CD8-positive, alpha-beta memory T cell (primary cell): ENCODE data around the gene RARB. TPM values are rescaled to one million over a fixed set of nuclear protein-coding genes. Genes with fewer than 3 reads are reported as not detected.

Experiments used
- CTCF ChIA-PET: fragments of 350-600 bp; sonication (Branson Sonifier 250); formaldehyde crosslinking; loops from one replicate; lab custom pipeline; 2021; ENCODE audit warnings: antibody characterized with exemption; lab: Charles Lee
- POLR2A ChIA-PET: fragments of 350-600 bp; sonication (Branson Sonifier 250); formaldehyde crosslinking; loops from one replicate; lab custom pipeline; 2021; ENCODE audit warnings: antibody characterized with exemption; lab: Charles Lee
- DNase-seq, 5 donors: peaks; one replicate each; pipeline versions ENCODE4 v3.0.0 to v3.0.0-alpha.2; 2020 to 2022; ENCODE audit warnings: mixed read lengths in 1 of 5
- H3K27ac ChIP-seq: one replicate; pipeline ENCODE4 v1.7.0; 2013; ENCODE audit warnings: low read depth, mild to moderate bottlenecking, low read length, moderate library complexity
- H3K27me3 ChIP-seq: 2 replicates; pipeline ENCODE4 v1.7.0; 2013; ENCODE audit warnings: low read length, mild to moderate bottlenecking; ENCODE audit not compliant: insufficient read depth, poor library complexity, severe bottlenecking
- H3K36me3 ChIP-seq: 2 replicates; pipeline ENCODE4 v1.7.0; 2013; ENCODE audit warnings: mild to moderate bottlenecking, low read length, moderate library complexity; ENCODE audit not compliant: insufficient read depth
- H3K4me1 ChIP-seq: 2 replicates; pipeline ENCODE4 v1.7.0; 2013; ENCODE audit warnings: mild to moderate bottlenecking, low read length, moderate library complexity; ENCODE audit not compliant: insufficient read depth
- H3K4me3 ChIP-seq: 2 replicates; pipeline ENCODE4 v1.7.0; 2013; ENCODE audit warnings: mild to moderate bottlenecking, low read length
- H3K9me3 ChIP-seq: 2 replicates; pipeline ENCODE4 v1.7.0; 2013; ENCODE audit warnings: mild to moderate bottlenecking, low read length
- H3K27ac Mint-ChIP-seq, 8 donors: one replicate each; pipeline ENCODE4 v1.8.0; 2020 to 2021; ENCODE audit warnings: mixed read lengths in 8 of 8, mild to moderate bottlenecking in 6 of 8, inconsistent platforms in 3 of 8, moderate library complexity in 3 of 8
- H3K27me3 Mint-ChIP-seq, 2 donors: one replicate each; pipeline ENCODE4 v1.8.0; 2020 to 2021; ENCODE audit warnings: mixed read lengths in 2 of 2, mild to moderate bottlenecking in 1 of 2, moderate library complexity in 1 of 2
- H3K36me3 Mint-ChIP-seq, 3 donors: one replicate each; pipeline ENCODE4 v1.8.0; 2020 to 2021; ENCODE audit warnings: mixed read lengths in 3 of 3, inconsistent platforms in 1 of 3, mild to moderate bottlenecking in 1 of 3
- H3K4me1 Mint-ChIP-seq, 3 donors: one replicate each; pipeline ENCODE4 v1.8.0; 2020 to 2021; ENCODE audit warnings: mixed read lengths in 3 of 3, inconsistent platforms in 1 of 3, mild to moderate bottlenecking in 1 of 3
- H3K4me3 Mint-ChIP-seq, 7 donors: one replicate each; pipeline ENCODE4 v1.8.0; 2020 to 2021; ENCODE audit warnings: mixed read lengths in 7 of 7, mild to moderate bottlenecking in 6 of 7, moderate library complexity in 4 of 7, inconsistent platforms in 2 of 7
- H3K9me3 Mint-ChIP-seq, 5 donors: one replicate each; pipeline ENCODE4 v1.8.0; 2020 to 2022; ENCODE audit warnings: mixed read lengths in 5 of 5, mild to moderate bottlenecking in 3 of 5, moderate library complexity in 2 of 5, inconsistent platforms in 1 of 5
- polyA plus RNA-seq: library from polyadenylated mRNA; unstranded; fragments of 300-500 nt; fragmentation: Illumina TruSeq; gene quantifications from one replicate; pipeline ENCODE4 v1.2.3, GENCODE V29; 2021
- total RNA-seq, 2 experiments: library from RNA; stranded (reverse); gene quantifications; one replicate each; pipeline ENCODE4 v1.2.3, GENCODE V29; 2021

RARB gene
- total and polyA plus RNA-seq, 3 experiments from 2014 or later = not detected

DNA sequence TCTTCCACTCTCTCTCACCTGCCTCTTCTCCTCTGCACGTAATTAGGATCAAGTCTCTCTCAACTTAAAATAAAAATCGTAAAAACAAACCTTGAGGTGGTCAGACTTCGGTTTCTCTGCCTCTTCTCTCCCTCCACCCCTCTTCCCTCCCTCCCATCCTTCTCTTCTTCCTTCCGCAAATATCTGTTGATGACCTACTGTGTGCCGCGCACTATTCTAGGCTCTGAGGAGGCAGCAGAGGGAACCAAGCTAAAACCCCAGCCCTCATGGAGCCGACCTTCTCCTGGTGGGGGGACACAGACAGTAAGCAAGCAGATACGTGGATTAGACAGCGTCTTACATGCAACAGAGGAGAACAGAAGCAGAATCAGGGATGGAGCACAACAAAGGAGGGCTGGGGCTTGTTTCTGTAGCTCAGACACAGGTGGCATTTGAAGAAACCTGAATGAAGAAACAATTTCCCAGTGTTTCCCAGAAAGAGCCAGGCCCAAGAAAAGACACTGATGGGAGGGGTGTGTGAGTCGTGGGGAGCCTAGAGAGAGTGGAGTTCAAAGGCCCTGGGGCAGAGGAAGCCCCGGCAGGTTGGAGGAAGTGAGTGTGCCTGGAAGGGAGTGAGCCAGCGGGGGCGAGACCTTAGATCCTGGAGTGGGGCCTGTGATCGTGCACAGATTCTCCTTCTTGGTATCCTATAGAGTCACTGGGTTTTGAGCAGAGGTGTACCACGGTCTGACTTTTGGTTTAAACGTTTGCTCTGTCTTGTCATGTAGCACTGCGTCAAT, 156.1 kb downstream of the RARB start:
- no peaks in the 10 kb centered on the region for H3K36me3 Mint-ChIP-seq
- CTCF ChIA-PET = no interaction called here
- no peak for DNase-seq

GRCh38 chr3:25585361-25586166, 157.5 kb downstream of the RARB start:
- no peaks in the 10 kb centered on the region for H3K4me1 ChIP-seq
- ChIA-PET CTCF (interaction anchor here (0.6 kb wide), 1 partner anchor 355 kb away, joined by 3 read pairs; no protein-coding TSS in a partner anchor), POLR2A (no interaction called here)
- Mint-ChIP-seq H3K4me3 (no peak overlapping the region), H3K4me1 (no peaks in the 10 kb centered on the region), H3K9me3 (peaks cover 0 to 2% (median 0%) of the 10 kb centered on the region in 5 donors), H3K36me3 (no peaks in the 10 kb centered on the region), H3K27ac (no peak overlapping the region), H3K27me3 (peaks cover 12 to 25% of the 10 kb centered on the region in 2 donors)
- DNase-seq = no peak
- no peaks in the 10 kb centered on the region for H3K36me3 ChIP-seq
- no peak overlapping the region for H3K4me3 ChIP-seq
- no peaks in the 10 kb centered on the region for H3K9me3 ChIP-seq
- H3K27me3 ChIP-seq = peaks cover 7% of the 10 kb centered on the region
- no peak overlapping the region for H3K27ac ChIP-seq

More for the DNA sequence above, 156.1 kb downstream of the RARB start:
- Mint-ChIP-seq H3K27ac (no peak overlapping the region), H3K9me3 (peaks cover 0 to 2% (median 0%) of the 10 kb centered on the region in 5 donors), H3K27me3 (peaks cover 15 to 31% of the 10 kb centered on the region in 2 donors), H3K4me3 (no peak overlapping the region), H3K4me1 (no peaks in the 10 kb centered on the region)
- no peaks in the 10 kb centered on the region for H3K4me1 ChIP-seq
- H3K36me3 ChIP-seq = no peaks in the 10 kb centered on the region
- H3K4me3 ChIP-seq = no peak overlapping the region
- peaks cover 7% of the 10 kb centered on the region for H3K27me3 ChIP-seq
- POLR2A ChIA-PET = no interaction called here
- H3K9me3 ChIP-seq = no peaks in the 10 kb centered on the region
- no peak overlapping the region for H3K27ac ChIP-seq

- ChIA-PET POLR2A (no interaction called here), CTCF (no interaction called here)
- H3K4me3 ChIP-seq = no peak overlapping the region
- no peaks in the 10 kb centered on the region for H3K36me3 ChIP-seq
- H3K27ac Mint-ChIP-seq = no peak overlapping the region
- no peaks in the 10 kb centered on the region for H3K9me3 ChIP-seq
- H3K4me1 ChIP-seq = no peaks in the 10 kb centered on the region
- H3K36me3 Mint-ChIP-seq = no peaks in the 10 kb centered on the region
- DNase-seq = no peak
- no peak overlapping the region for H3K4me3 Mint-ChIP-seq
- H3K9me3 Mint-ChIP-seq = peaks cover 0 to 2% (median 0%) of the 10 kb centered on the region in 5 donors
- H3K27ac ChIP-seq = no peak overlapping the region
- H3K27me3 ChIP-seq = peaks cover 7% of the 10 kb centered on the region
- H3K4me1 Mint-ChIP-seq = no peaks in the 10 kb centered on the region
- H3K27me3 Mint-ChIP-seq = peaks cover 12 to 25% of the 10 kb centered on the region in 2 donors
These were observed 158.1 kb downstream of the RARB start for GRCh38 chr3:25586167-25586505.

DNA sequence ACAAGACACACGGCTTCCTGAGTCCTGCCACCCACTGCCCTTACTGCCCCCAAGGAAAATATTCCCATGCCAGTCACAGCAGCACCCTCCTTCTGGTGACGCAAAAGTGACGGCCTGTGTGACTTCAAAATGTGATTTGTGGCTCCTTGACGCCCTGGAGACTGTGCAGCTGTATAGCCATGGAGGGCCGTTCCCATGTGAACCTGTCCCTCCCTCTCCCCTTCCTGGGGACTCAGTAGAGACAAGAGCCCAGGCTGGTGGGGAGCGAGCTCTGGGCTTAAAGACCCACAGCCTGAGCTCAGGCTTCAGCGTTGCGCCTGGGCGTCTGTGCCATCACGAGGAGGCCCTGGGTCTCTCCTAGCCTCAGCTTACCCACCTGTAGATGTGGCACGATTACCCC, 158.5 kb downstream of the RARB start:
- no peak overlapping the region for H3K27ac ChIP-seq
- ChIA-PET CTCF (no interaction called here), POLR2A (no interaction called here)
- Mint-ChIP-seq H3K27me3 (peaks cover 9 to 25% of the 10 kb centered on the region in 2 donors), H3K4me3 (no peak overlapping the region), H3K4me1 (no peaks in the 10 kb centered on the region), H3K9me3 (peaks cover 0 to 2% (median 0%) of the 10 kb centered on the region in 5 donors), H3K27ac (no peak overlapping the region), H3K36me3 (no peaks in the 10 kb centered on the region)
- H3K4me1 ChIP-seq = no peaks in the 10 kb centered on the region
- H3K4me3 ChIP-seq = no peak overlapping the region
- no peak for DNase-seq
- no peaks in the 10 kb centered on the region for H3K36me3 ChIP-seq
- no peaks in the 10 kb centered on the region for H3K9me3 ChIP-seq
- peaks cover 7% of the 10 kb centered on the region for H3K27me3 ChIP-seq

DNA sequence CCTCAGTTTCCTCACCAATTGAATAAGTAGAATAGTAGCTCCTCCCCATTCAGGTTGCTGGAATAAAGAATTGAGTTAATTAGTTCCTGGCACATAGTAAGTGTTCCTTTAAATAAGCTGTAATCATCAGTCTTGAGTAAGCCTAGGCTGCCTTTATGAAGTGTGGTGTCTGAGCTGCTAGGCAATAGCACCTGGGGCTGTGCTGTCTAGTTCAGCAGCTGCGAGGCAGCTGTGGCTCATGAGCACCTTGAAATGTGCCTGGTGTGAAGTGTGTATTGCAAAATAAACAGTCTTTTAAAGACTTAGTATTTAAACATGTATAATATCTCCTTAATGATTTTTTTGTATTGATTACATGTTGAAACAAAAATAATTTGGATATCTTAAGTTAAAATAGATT, 159.0 kb downstream of the RARB start:
- DNase-seq = no peak
- ChIA-PET POLR2A (no interaction called here), CTCF (interaction anchor here (1.0 kb wide), 1 partner anchor 9 kb away, joined by 3 read pairs; no protein-coding TSS in a partner anchor)
- Histone ChIP-seq H3K4me3 (no peak overlapping the region), H3K27me3 (peaks cover 7% of the 10 kb centered on the region), H3K27ac (no peak overlapping the region), H3K9me3 (no peaks in the 10 kb centered on the region), H3K36me3 (no peaks in the 10 kb centered on the region), H3K4me1 (no peaks in the 10 kb centered on the region)
- H3K36me3 Mint-ChIP-seq = no peaks in the 10 kb centered on the region
- H3K27ac Mint-ChIP-seq = no peak overlapping the region
- H3K4me3 Mint-ChIP-seq = no peak overlapping the region
- peaks cover 6 to 25% of the 10 kb centered on the region in 2 donors for H3K27me3 Mint-ChIP-seq
- peaks cover 0 to 2% (median 0%) of the 10 kb centered on the region in 5 donors for H3K9me3 Mint-ChIP-seq
- no peaks in the 10 kb centered on the region for H3K4me1 Mint-ChIP-seq

DNA sequence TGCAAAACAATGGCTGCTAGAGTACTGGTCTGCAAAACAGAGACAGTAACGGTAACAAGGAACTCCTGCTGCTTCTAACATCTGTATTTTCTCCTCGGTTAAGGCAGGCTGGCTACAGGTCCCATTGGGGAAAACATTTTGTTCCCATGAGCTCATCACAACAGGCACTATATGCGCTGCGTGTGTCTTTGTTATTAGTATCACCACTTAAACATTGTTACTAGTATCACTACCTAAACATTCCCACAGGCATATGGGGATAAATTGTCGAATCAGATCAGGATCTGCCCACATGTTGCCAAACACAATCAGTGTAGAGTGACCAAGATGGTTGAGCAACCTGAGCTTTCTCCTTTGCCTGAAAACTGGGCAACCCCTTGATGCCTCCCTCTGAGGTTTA, 159.5 kb downstream of the RARB start:
- H3K9me3 ChIP-seq = no peaks in the 10 kb centered on the region
- no peak for DNase-seq
- H3K27me3 Mint-ChIP-seq = peaks cover 5 to 20% of the 10 kb centered on the region in 2 donors
- H3K4me3 ChIP-seq = no peak overlapping the region
- no peak overlapping the region for H3K27ac Mint-ChIP-seq
- no peaks in the 10 kb centered on the region for H3K36me3 Mint-ChIP-seq
- no peak overlapping the region for H3K4me3 Mint-ChIP-seq
- no peaks in the 10 kb centered on the region for H3K4me1 Mint-ChIP-seq
- POLR2A ChIA-PET = no interaction called here
- H3K27me3 ChIP-seq = peaks cover 7% of the 10 kb centered on the region
- H3K9me3 Mint-ChIP-seq = peaks cover 0 to 2% (median 0%) of the 10 kb centered on the region in 5 donors
- no peaks in the 10 kb centered on the region for H3K36me3 ChIP-seq
- H3K4me1 ChIP-seq = no peaks in the 10 kb centered on the region
- CTCF ChIA-PET = interaction anchor here (1.0 kb wide), 1 partner anchor 8 kb away, joined by 3 read pairs; no protein-coding TSS in a partner anchor
- H3K27ac ChIP-seq = no peak overlapping the region

DNA sequence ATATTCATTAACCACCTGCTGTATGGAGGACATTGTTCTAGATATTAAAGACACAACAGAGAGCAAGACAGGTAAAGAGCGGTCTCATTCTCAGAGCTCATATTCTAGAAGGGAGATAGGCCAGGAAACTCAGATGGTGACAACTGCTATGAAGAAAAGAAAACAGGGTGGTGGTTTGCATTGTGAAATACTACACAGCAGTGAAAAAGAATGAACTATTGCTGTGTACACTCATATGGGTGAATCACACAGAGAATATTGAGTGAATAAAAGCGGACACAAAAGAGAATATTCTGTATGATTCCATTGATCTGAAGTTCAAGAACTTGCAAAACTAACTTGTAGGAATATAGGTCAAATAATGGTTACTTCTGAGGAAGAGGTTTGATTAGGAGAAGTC, 159.9 kb downstream of the RARB start:
- ChIA-PET POLR2A (no interaction called here), CTCF (interaction anchor here (1.0 kb wide), 1 partner anchor 8 kb away, joined by 3 read pairs; no protein-coding TSS in a partner anchor)
- Mint-ChIP-seq H3K4me1 (no peaks in the 10 kb centered on the region), H3K27ac (no peak overlapping the region), H3K27me3 (peaks cover 5 to 18% of the 10 kb centered on the region in 2 donors), H3K4me3 (no peak overlapping the region), H3K9me3 (peaks cover 0 to 2% (median 0%) of the 10 kb centered on the region in 5 donors), H3K36me3 (no peaks in the 10 kb centered on the region)
- no peaks in the 10 kb centered on the region for H3K4me1 ChIP-seq
- no peaks in the 10 kb centered on the region for H3K36me3 ChIP-seq
- no peak overlapping the region for H3K27ac ChIP-seq
- H3K4me3 ChIP-seq = no peak overlapping the region
- no peaks in the 10 kb centered on the region for H3K9me3 ChIP-seq
- H3K27me3 ChIP-seq = peaks cover 6% of the 10 kb centered on the region
- DNase-seq = no peak
